Panc1 (cell line): ENCODE data around the gene FRMPD2.

Experiments
- POLR2AphosphoS5 ChIP-seq: IDR thresholded peaks from 2 replicates; pipeline ENCODE4 v1.6.1; 2012; ENCODE audit warnings: mild to moderate bottlenecking, low read depth, low read length, moderate library complexity
- SIN3A ChIP-seq: IDR thresholded peaks from 2 replicates; pipeline ENCODE4 v1.6.1; 2012; ENCODE audit warnings: low read depth, mild to moderate bottlenecking, low read length, moderate library complexity, borderline replicate concordance; ENCODE audit not compliant: insufficient read depth
- TCF7L2 ChIP-seq: IDR thresholded peaks from 2 replicates; pipeline ENCODE4 v1.6.1; 2011; ENCODE audit warnings: mild to moderate bottlenecking, low read depth, low read length, inconsistent platforms
- TF ChIP-seq, protein P1 (sequence below): fragments of 450-650 bp; IDR thresholded peaks from 2 replicates; pipeline ENCODE4 v1.5.1; 2017; ENCODE audit warnings: mild to moderate bottlenecking
- TF ChIP-seq, protein P2 (sequence below), 2 experiments: IDR thresholded peaks; 2 replicates each; pipeline ENCODE4 v1.6.1; 2011 to 2012; ENCODE audit warnings: low read depth in 2 of 2, control low read depth in 1 of 2, low read length in 1 of 2, mild to moderate bottlenecking in 1 of 2, moderate library complexity in 1 of 2; ENCODE audit not compliant: insufficient read depth in 1 of 2

DNA sequence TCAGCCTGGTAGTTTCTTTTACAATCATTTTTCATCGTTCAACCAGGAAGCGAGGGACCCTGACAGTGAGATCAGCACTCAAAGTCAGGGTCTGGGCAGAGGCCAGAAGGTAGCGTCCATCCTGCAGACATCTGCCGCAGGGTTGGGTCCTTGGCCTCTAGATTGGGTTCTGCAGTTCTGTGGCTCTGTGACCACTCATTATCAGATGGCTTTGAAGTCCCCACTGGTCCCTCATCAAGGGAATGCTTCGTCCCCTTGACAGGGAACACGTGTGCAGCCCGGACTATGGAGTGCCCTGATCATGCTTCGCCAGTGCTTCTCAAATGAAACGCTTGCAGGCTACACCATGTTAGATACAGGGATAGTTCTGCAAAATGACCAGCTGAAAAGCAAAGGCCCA lies 64.1 kb downstream of the FRMPD2 start:
- TF ChIP-seq, protein P1, sequence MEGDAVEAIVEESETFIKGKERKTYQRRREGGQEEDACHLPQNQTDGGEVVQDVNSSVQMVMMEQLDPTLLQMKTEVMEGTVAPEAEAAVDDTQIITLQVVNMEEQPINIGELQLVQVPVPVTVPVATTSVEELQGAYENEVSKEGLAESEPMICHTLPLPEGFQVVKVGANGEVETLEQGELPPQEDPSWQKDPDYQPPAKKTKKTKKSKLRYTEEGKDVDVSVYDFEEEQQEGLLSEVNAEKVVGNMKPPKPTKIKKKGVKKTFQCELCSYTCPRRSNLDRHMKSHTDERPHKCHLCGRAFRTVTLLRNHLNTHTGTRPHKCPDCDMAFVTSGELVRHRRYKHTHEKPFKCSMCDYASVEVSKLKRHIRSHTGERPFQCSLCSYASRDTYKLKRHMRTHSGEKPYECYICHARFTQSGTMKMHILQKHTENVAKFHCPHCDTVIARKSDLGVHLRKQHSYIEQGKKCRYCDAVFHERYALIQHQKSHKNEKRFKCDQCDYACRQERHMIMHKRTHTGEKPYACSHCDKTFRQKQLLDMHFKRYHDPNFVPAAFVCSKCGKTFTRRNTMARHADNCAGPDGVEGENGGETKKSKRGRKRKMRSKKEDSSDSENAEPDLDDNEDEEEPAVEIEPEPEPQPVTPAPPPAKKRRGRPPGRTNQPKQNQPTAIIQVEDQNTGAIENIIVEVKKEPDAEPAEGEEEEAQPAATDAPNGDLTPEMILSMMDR: no peak
- TF ChIP-seq, protein P2, sequence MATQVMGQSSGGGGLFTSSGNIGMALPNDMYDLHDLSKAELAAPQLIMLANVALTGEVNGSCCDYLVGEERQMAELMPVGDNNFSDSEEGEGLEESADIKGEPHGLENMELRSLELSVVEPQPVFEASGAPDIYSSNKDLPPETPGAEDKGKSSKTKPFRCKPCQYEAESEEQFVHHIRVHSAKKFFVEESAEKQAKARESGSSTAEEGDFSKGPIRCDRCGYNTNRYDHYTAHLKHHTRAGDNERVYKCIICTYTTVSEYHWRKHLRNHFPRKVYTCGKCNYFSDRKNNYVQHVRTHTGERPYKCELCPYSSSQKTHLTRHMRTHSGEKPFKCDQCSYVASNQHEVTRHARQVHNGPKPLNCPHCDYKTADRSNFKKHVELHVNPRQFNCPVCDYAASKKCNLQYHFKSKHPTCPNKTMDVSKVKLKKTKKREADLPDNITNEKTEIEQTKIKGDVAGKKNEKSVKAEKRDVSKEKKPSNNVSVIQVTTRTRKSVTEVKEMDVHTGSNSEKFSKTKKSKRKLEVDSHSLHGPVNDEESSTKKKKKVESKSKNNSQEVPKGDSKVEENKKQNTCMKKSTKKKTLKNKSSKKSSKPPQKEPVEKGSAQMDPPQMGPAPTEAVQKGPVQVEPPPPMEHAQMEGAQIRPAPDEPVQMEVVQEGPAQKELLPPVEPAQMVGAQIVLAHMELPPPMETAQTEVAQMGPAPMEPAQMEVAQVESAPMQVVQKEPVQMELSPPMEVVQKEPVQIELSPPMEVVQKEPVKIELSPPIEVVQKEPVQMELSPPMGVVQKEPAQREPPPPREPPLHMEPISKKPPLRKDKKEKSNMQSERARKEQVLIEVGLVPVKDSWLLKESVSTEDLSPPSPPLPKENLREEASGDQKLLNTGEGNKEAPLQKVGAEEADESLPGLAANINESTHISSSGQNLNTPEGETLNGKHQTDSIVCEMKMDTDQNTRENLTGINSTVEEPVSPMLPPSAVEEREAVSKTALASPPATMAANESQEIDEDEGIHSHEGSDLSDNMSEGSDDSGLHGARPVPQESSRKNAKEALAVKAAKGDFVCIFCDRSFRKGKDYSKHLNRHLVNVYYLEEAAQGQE (IDR thresholded peaks at IDR 0.05; ENCODE audit: insufficient read depth in 1 of 2, low read depth in 2 of 2, low read length in 1 of 2): no peak
- TF ChIP-seq POLR2AphosphoS5 (no peak), SIN3A (no peak), TCF7L2 (no peak)
